ENCODE results near the gene RPAIN. TPM values are rescaled to one million over a fixed set of nuclear protein-coding genes. Genes with fewer than 3 reads are reported as not detected.
A peak's percentile ranks its signal among the peaks of the same experiment; 100 is the strongest.
"Not testable (repeated sequence)": the region's sequence is repeated elsewhere in the genome, so short reads cannot be mapped to it uniquely, and the experiment has no call there.

The RPAIN gene
- total and polyA plus RNA-seq, 2 experiments from 2014 or later, result 15.7 to 21.4 TPM

GRCh38 chr17:5434984-5435383, 15.0 kb downstream of the RPAIN start:
- H2AFZ ChIP-seq, result no peak overlapping the region
- no peak overlapping the region for H3K4me3 ChIP-seq
- WGBS, 2 experiments (ENCODE audit: low coverage in 1 of 2, low lambda C conversion rate in 2 of 2, missing lambda C conversion rate in 2 of 2), result 98 to 100% methylated on average over 2 of the region's 2 CpGs
- no peak overlapping the region for H3K9ac ChIP-seq
- H4K20me1 ChIP-seq (ENCODE audit: insufficient read depth), result no peaks in the 10 kb centered on the region
- TF ChIP-seq EZH2 (IDR thresholded peaks at IDR 0.05; ENCODE audit: insufficient read depth, poor library complexity, severe bottlenecking), result no peak
- TF ChIP-seq EZH2phosphoT487 (IDR thresholded peaks at IDR 0.05; ENCODE audit: insufficient read depth, low read depth), result no peak
- no peaks in the 10 kb centered on the region for H3K9me3 ChIP-seq (ENCODE audit: low read depth)
- peaks cover 37% of the 10 kb centered on the region; the same call in 1 of the 2 replicates for H3F3A ChIP-seq (ENCODE audit: insufficient read depth)
- no peaks in the 10 kb centered on the region for H3K9me2 ChIP-seq (ENCODE audit: insufficient read depth)
- no peak overlapping the region for H3K4me2 ChIP-seq (ENCODE audit: unreplicated experiment)
- H3K79me2 ChIP-seq (ENCODE audit: insufficient read depth), result peaks cover 50% of the 10 kb centered on the region
- in situ Hi-C loops (cut with MboI), result no loop called here
- no peak overlapping the region for H3K27ac ChIP-seq
- peaks cover 43% of the 10 kb centered on the region for H3K36me3 ChIP-seq (ENCODE audit: low read depth)
- H3K4me1 ChIP-seq (ENCODE audit: insufficient read depth), result peaks cover 10% of the 10 kb centered on the region; the same call in 1 of the 2 replicates
- no peaks in the 10 kb centered on the region for H3K27me3 ChIP-seq (replicated peaks; ENCODE audit: insufficient read depth)
- DNase-seq, result no peak

DNA sequence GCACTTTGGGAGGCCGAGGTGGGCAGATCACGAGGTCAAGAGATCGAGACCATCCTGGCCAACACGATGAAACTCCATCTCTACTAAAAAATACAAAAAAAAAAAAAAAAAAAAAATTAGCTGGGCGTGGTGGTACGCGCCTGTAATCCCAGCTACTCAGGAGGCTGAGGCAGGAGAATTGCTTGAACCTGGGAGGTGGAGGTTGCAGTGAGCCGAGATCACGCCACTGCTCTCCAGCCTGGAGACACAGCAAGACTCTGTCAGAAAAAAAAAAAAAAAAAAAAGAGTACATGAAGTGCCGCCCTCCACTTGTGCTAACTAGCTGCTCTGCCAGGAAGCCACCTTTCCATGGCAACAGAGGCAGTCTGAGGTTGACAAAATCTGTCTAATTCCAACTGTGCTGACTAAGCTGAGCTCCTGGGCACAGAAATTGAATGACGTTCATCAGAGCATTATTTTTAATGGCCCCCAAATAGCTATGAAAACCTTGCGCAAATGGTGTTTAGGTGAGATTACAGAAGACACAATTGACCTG, 15.9 kb downstream of the RPAIN start:
- 87 to 91% methylated on average over 10 to 12 of the region's 12 CpGs for WGBS, 2 experiments (ENCODE audit: low coverage in 1 of 2, low lambda C conversion rate in 2 of 2, missing lambda C conversion rate in 2 of 2)
- peaks cover 43% of the 10 kb centered on the region for H3K36me3 ChIP-seq (ENCODE audit: low read depth)
- H3K4me2 ChIP-seq (ENCODE audit: unreplicated experiment); H4K20me1 ChIP-seq (ENCODE audit: insufficient read depth); H3K9me2 ChIP-seq (ENCODE audit: insufficient read depth); H3K9ac ChIP-seq; H3K9me3 ChIP-seq (ENCODE audit: low read depth); in situ Hi-C loops (cut with MboI); H2AFZ ChIP-seq; H3K27me3 ChIP-seq (replicated peaks; ENCODE audit: insufficient read depth); H3K27ac ChIP-seq; H3K4me3 ChIP-seq: not testable (repeated sequence)
- peak; percentile 49 for DNase-seq
- H3K4me1 ChIP-seq (ENCODE audit: insufficient read depth), result peaks cover 10% of the 10 kb centered on the region; the same call in 1 of the 2 replicates
- H3F3A ChIP-seq (ENCODE audit: insufficient read depth), result peaks cover 40% of the 10 kb centered on the region; the same call in 1 of the 2 replicates
- peaks cover 50% of the 10 kb centered on the region for H3K79me2 ChIP-seq (ENCODE audit: insufficient read depth)

DNA sequence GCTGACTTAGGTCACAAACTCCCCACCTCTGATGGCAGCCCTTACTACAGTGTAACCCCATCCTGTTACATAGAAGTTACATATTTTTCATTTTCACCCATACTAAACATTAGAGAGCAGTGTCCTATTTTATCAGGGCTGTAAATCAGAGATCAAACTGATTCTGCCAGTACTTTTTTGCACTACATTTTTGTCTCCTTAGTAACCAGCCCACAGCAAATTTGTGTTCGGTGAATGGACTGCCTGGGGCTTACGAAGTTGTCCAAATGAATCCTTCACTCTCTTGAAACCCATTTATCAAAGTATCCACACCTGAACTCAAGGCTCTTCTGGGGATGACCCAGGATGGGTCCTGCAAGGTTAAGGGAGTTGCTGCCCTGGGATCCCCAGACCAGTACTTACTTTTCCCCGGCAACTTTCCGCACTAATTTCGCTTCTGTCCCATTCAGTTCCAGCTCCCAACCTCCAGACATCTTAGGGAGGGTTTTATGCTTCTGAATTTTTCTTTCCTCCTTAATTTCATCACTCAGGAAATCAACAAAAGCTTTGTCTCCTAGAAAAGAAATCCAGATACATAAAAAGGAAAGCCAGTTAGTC, 17.8 kb downstream of the RPAIN start:
- Histone ChIP-seq H3K4me1 (ENCODE audit: insufficient read depth) (peaks cover 10% of the 10 kb centered on the region; the same call in 1 of the 2 replicates), H2AFZ (peak overlapping the region; percentile 73), H3K79me2 (ENCODE audit: insufficient read depth) (peaks cover 50% of the 10 kb centered on the region), H3K36me3 (ENCODE audit: low read depth) (peaks cover 33% of the 10 kb centered on the region), H3K4me3 (peak overlapping the region; percentile 89), H3K9me2 (ENCODE audit: insufficient read depth) (no peaks in the 10 kb centered on the region), H3K27me3 (replicated peaks; ENCODE audit: insufficient read depth) (no peaks in the 10 kb centered on the region), H3K9me3 (ENCODE audit: low read depth) (no peaks in the 10 kb centered on the region), H3K27ac (peak overlapping the region; percentile 44), H3F3A (ENCODE audit: insufficient read depth) (peaks cover 30% of the 10 kb centered on the region; the same call in 1 of the 2 replicates), H4K20me1 (ENCODE audit: insufficient read depth) (no peaks in the 10 kb centered on the region), H3K4me2 (ENCODE audit: unreplicated experiment) (peak overlapping the region; percentile 90), H3K9ac (peak overlapping the region; percentile 83)
- 37 to 39% methylated on average over 5 of the region's 5 CpGs for WGBS, 2 experiments (ENCODE audit: low coverage in 1 of 2, low lambda C conversion rate in 2 of 2, missing lambda C conversion rate in 2 of 2)
- in situ Hi-C loops (cut with MboI), result no loop called here
- TF ChIP-seq EZH2 (IDR thresholded peaks at IDR 0.05; ENCODE audit: insufficient read depth, poor library complexity, severe bottlenecking), result no peak
- no peak for TF ChIP-seq EZH2phosphoT487 (IDR thresholded peaks at IDR 0.05; ENCODE audit: insufficient read depth, low read depth)
- DNase-seq, result peak; percentile 72

- Histone ChIP-seq H3K27me3 (replicated peaks; ENCODE audit: insufficient read depth) (no peaks in the 10 kb centered on the region), H4K20me1 (ENCODE audit: insufficient read depth) (no peaks in the 10 kb centered on the region), H3K9me3 (ENCODE audit: low read depth) (no peaks in the 10 kb centered on the region), H3K9me2 (ENCODE audit: insufficient read depth) (no peaks in the 10 kb centered on the region), H3K4me2 (ENCODE audit: unreplicated experiment) (peak within 1 kb of the TSS; percentile 90), H3K79me2 (ENCODE audit: insufficient read depth) (peaks cover 45% of the 10 kb centered on the region), H3K36me3 (ENCODE audit: low read depth) (peaks cover 27% of the 10 kb centered on the region), H3K9ac (peak within 1 kb of the TSS; percentile 83), H3F3A (ENCODE audit: insufficient read depth) (peaks cover 21% of the 10 kb centered on the region; the same call in 1 of the 2 replicates), H3K4me3 (peak within 1 kb of the TSS; percentile 89), H3K27ac (peak within 1 kb of the TSS; percentile 44), H2AFZ (peak within 1 kb of the TSS; percentile 83), H3K4me1 (ENCODE audit: insufficient read depth) (peaks cover 10% of the 10 kb centered on the region; the same call in 1 of the 2 replicates)
- in situ Hi-C loops (cut with MboI), result no loop called here
- TF ChIP-seq EZH2phosphoT487 (IDR thresholded peaks at IDR 0.05; ENCODE audit: insufficient read depth, low read depth), result no peak
- TF ChIP-seq EZH2 (IDR thresholded peaks at IDR 0.05; ENCODE audit: insufficient read depth, poor library complexity, severe bottlenecking), result no peak
- peak; percentile 95 for DNase-seq
- WGBS, 2 experiments (ENCODE audit: low coverage in 1 of 2, low lambda C conversion rate in 2 of 2, missing lambda C conversion rate in 2 of 2), result 2% methylated on average over 28 to 49 of the region's 75 CpGs
Measured at GRCh38 chr17:5438716-5439445, 18.9 kb downstream of the RPAIN start, which contains the start of gene C1QBP. TSS of gene C1QBP (minus strand) at chr17:5439155. CDS start at chr17:5439073, 82 bp downstream.
